Lung (tissue), 16 donors: ENCODE data around the gene ABR. TPM values are rescaled to one million over a fixed set of nuclear protein-coding genes. Genes with fewer than 3 reads are reported as not detected.

Source experiments
- ATAC-seq: fragments of 200-7000 bp; cut with Tn5 transposase; one replicate; pipeline ENCODE4 v1.9.1; 2020; ENCODE audit warnings: moderate number of reproducible peaks; ENCODE audit not compliant: insufficient read depth, low FRiP score
- DNase-seq, 3 donors: peaks; one replicate each; pipeline ENCODE4 v3.0.0-alpha.2; 2013 to 2017
- H3K27ac ChIP-seq, 2 donors: one replicate each; pipeline ENCODE4 v1.5.1; 2013; ENCODE audit warnings: mild to moderate bottlenecking in 2 of 2, moderate library complexity in 2 of 2, control low read depth in 1 of 2, inconsistent platforms in 1 of 2, low read depth in 1 of 2, low read length in 1 of 2
- H3K27me3 ChIP-seq, 3 donors: one replicate each; pipeline ENCODE4 v1.5.1; 2013; ENCODE audit warnings: low read length in 2 of 3; ENCODE audit not compliant: control insufficient read depth in 3 of 3, insufficient read depth in 3 of 3
- H3K36me3 ChIP-seq, 4 donors: one replicate each; pipeline ENCODE4 v1.5.1; 2013; ENCODE audit warnings: low read length in 4 of 4, mild to moderate bottlenecking in 1 of 4, moderate library complexity in 1 of 4; ENCODE audit not compliant: control insufficient read depth in 4 of 4, insufficient read depth in 4 of 4
- H3K4me1 ChIP-seq, 5 donors: one replicate each; pipeline ENCODE4 v1.5.1; 2013; ENCODE audit warnings: low read length in 5 of 5, mild to moderate bottlenecking in 2 of 5, moderate library complexity in 1 of 5; ENCODE audit not compliant: control insufficient read depth in 5 of 5, insufficient read depth in 5 of 5
- H3K4me3 ChIP-seq: one replicate; pipeline ENCODE4 v1.5.1; 2013; ENCODE audit warnings: mild to moderate bottlenecking, control low read depth, moderate library complexity
- H3K9ac ChIP-seq, 2 donors: one replicate each; pipeline ENCODE4 v1.5.1; 2013; ENCODE audit warnings: low read length in 2 of 2, control low read depth in 1 of 2; ENCODE audit not compliant: insufficient read depth in 1 of 2
- H3K9me3 ChIP-seq, 4 donors: one replicate each; pipeline ENCODE4 v1.5.1; 2013; ENCODE audit warnings: low read length in 3 of 4, mild to moderate bottlenecking in 1 of 4, moderate library complexity in 1 of 4; ENCODE audit not compliant: control insufficient read depth in 4 of 4, insufficient read depth in 3 of 4
- WGBS, 2 donors: extraction: QIAGEN DNeasy Blood & Tissue Kit; methylation state at CpG; one replicate each; pipeline ENCODE4 v1.1.7; 2013; 5-methylcytosine and 5-hydroxymethylcytosine counted together
- long read RNA-seq, 5 donors: transcript quantifications; one replicate each; lab custom pipeline, GENCODE V29; 2026
- polyA plus RNA-seq, 2 donors: library from polyadenylated mRNA; stranded (reverse); fragments of 200-250 nt; gene quantifications; one replicate each; pipeline ENCODE4 v1.2.1, GENCODE V29; 2013
- total RNA-seq, 2 donors: library from RNA; depleted of rRNA in 1 of 2; stranded (reverse); fragments of >200 nt in 1 of 2; gene quantifications; one replicate each; pipeline ENCODE4 v1.2.1, GENCODE V29; 2014 to 2021
- TF ChIP-seq, protein P1 (sequence below): IDR thresholded peaks from 2 replicates; pipeline ENCODE4 v1.5.1; 2012; ENCODE audit warnings: mild to moderate bottlenecking; ENCODE audit errors: control extremely low read depth, extremely low read depth
- donor health status: control.
- donor health status: control.
- donor health status: Bipolar disorder and iron deficiency.
- donor health status: healthy.
- donor health status: DM: yes; HTN: yes; CAD: no.

The ABR gene
- total RNA-seq (100 to 1,000 TPM in 1 of 2 donors, 10 to 100 TPM in 1; 54.8 to 187 TPM), polyA plus RNA-seq (10 to 100 TPM; 69.5 to 71.0 TPM)
- long read RNA-seq, donor 1, transcript ABR-201 (22 exons, 2,673 nt), result major isoform, 5 of 7 reads
- long read RNA-seq, donor 1, partial matches to known transcripts, result 0 of 7 reads
- long read RNA-seq, donor 1, other reads (novel, unspliced or antisense), result 0 of 7 reads
- long read RNA-seq, donor 2, partial matches to known transcripts, result 0 of 2 reads
- long read RNA-seq, donor 2, other reads (novel, unspliced or antisense), result 0 of 2 reads
- long read RNA-seq, donor 3, partial matches to known transcripts, result 0 of 1 reads
- long read RNA-seq, donor 3, other reads (novel, unspliced or antisense), result 0 of 1 reads
- long read RNA-seq, donor 4, partial matches to known transcripts, result 0 of 1 reads
- long read RNA-seq, donor 4, other reads (novel, unspliced or antisense), result 0 of 1 reads
- long read RNA-seq, donor 5, partial matches to known transcripts, result 5 of 13 reads
- long read RNA-seq, donor 5, other reads (novel, unspliced or antisense), result 0 of 13 reads

DNA sequence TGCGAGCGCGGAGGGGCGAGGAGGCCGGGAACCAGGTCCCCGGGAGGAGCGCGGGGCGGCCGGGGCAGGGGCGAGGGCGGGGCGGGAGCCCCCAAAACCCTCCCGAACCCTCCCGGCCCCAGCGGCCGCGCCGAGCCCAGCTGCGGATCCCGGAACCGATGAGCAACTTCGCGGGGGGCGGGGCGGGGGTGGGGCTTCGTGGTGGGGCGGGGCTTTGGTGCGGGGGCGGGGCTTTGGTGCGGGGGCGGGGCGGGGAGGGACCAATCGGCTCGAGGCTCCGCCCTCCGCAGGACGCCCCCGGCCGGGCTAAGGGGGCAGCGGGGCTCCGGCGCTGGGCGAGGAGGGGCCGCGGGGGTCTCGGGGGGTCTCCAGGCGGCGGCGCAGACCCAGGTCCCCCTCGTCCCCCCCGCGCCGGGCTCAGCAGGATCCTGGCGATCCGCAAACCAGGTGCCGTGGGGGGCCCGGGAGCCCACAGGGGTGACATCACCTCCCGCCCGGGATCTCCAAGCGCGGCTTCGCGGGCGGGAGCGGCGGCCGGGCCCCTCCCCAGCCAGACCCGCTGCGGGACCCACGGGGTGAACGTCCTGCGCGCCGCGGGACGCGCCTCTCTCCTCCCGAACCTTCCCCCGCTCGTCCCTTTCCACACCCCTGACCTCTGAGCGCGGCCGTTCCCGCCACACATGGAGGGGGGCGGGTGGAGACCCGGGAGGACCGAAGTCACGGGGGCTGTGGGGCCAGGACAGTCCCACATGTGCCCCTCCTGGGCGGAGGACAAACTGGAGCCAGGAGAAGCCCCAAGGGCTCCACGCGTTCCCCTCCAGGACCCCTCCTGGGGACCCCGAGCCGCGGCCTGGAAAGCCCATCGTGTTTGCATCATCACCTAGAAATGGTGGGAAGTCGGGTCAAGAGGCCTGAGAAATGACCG is at the start of gene ABR:
TSS of gene ABR (minus strand) at position 164 of the 925 bp plus-strand sequence. CDS start 254 bp downstream, outside the sequence.
- TF ChIP-seq, protein P1, sequence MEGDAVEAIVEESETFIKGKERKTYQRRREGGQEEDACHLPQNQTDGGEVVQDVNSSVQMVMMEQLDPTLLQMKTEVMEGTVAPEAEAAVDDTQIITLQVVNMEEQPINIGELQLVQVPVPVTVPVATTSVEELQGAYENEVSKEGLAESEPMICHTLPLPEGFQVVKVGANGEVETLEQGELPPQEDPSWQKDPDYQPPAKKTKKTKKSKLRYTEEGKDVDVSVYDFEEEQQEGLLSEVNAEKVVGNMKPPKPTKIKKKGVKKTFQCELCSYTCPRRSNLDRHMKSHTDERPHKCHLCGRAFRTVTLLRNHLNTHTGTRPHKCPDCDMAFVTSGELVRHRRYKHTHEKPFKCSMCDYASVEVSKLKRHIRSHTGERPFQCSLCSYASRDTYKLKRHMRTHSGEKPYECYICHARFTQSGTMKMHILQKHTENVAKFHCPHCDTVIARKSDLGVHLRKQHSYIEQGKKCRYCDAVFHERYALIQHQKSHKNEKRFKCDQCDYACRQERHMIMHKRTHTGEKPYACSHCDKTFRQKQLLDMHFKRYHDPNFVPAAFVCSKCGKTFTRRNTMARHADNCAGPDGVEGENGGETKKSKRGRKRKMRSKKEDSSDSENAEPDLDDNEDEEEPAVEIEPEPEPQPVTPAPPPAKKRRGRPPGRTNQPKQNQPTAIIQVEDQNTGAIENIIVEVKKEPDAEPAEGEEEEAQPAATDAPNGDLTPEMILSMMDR, result no peak
- H3K4me3 ChIP-seq, result peak within 1 kb of the TSS; percentile 79
- H3K27ac ChIP-seq, result peak within 1 kb of the TSS; percentile 40 to 46
- DNase-seq (peak in 1 of 3 donors; percentile 70), ATAC-seq (peak; percentile 69)
- 7 to 14% methylated on average over 45 to 94 of the region's 98 CpGs for WGBS, 2 donors
- H3K4me1 ChIP-seq, result peaks cover 0 to 27% (median 13%) of the 10 kb centered on the region in 5 donors
- H3K9ac ChIP-seq, result no peak within 1 kb of the TSS
- no peaks in the 10 kb centered on the region for H3K36me3 ChIP-seq
- no peaks in the 10 kb centered on the region for H3K9me3 ChIP-seq
- H3K27me3 ChIP-seq, result peaks cover 0 to 12% (median 0%) of the 10 kb centered on the region in 3 donors

DNA sequence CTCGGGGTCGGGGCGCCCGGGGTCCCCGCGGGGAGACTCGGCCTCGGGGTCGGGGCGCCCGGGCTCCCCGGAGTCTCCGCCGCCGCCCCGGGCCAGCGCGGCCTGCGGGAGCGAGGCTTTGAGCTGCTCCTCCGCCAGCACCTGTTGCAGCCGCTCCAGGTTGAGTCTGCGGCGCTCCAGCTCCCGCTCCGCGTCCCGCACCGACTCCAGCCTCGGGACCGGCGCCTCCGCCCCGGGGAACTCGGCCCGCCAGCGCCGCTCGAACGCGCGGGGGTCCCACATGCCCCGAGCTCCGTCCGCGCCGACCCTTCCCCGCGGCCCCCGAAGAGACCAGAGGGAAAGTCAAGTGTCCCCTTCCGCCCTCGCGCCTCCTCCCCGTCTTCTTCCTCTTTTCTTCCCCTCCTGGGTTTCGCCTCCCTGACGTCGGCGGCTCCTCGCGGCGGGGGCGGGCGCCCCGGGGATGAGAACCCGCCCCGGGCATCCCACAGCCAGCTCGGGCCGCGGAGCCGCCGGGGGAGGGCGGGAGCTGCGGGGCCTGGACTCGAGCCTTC is 49.6 kb upstream of the ABR start:
- TF ChIP-seq, protein P1, result no peak
- peak overlapping the region in 1 of 2 donors; percentile 79 for H3K27ac ChIP-seq
- 0 to 1% methylated on average over 20 to 74 of the region's 74 CpGs for WGBS, 2 donors
- peaks cover 0 to 46% (median 37%) of the 10 kb centered on the region in 3 donors for H3K27me3 ChIP-seq
- H3K9ac ChIP-seq, result no peak overlapping the region
- peaks cover 0 to 1% (median 0%) of the 10 kb centered on the region in 4 donors for H3K36me3 ChIP-seq
- ATAC-seq (peak; percentile 66), DNase-seq (peak in 2 of 3 donors; percentile 21 to 30)
- H3K4me3 ChIP-seq, result peak overlapping the region; percentile 35
- peaks cover 0 to 19% (median 0%) of the 10 kb centered on the region in 5 donors for H3K4me1 ChIP-seq
- H3K9me3 ChIP-seq, result peaks cover 0 to 7% (median 0%) of the 10 kb centered on the region in 4 donors

DNA sequence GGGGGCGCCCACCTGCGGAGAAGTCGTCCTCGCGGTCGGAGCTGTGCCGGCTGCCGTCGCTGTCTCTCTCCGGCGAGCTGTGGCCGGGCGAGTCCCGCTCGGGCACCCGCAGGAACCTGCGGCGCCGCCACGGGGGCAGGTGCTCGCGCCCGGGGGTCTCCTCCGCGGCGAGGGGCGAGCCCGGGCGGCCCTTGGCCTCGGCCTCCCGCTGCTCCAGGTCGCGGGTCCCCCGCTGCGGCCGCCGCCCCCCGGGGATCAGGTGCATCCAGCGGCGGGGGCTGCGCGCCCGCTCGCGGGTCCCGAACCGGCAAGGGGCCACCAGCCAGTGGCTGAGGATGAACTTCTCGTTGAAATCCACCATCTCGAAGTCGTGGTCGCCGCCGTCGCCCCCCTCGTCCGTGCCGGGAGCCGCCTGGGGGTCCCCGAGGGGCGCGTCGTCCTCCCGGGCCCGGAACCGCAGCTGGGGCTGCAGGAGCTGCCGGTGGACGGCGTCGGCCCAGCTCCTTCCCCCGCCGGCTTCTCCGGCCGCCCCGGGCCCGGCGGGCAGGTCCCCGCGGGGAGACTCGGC is 49.1 kb upstream of the ABR start:
- Histone ChIP-seq H3K36me3 (peaks cover 0 to 1% (median 0%) of the 10 kb centered on the region in 4 donors), H3K27me3 (peaks cover 0 to 46% (median 37%) of the 10 kb centered on the region in 3 donors), H3K9ac (no peak overlapping the region), H3K27ac (peak overlapping the region in 1 of 2 donors; percentile 79), H3K4me3 (peak overlapping the region; percentile 35), H3K9me3 (peaks cover 0 to 7% (median 0%) of the 10 kb centered on the region in 4 donors), H3K4me1 (peaks cover 0 to 19% (median 0%) of the 10 kb centered on the region in 5 donors)
- DNase-seq (no peak), ATAC-seq (no peak)
- WGBS, 2 donors, result 1% methylated on average over 39 to 79 of the region's 79 CpGs
- TF ChIP-seq, protein P1, result no peak
